Stimulated activated CD4-positive, alpha-beta T cell treated with anti-CD3 and anti-CD28 coated beads, TNF-alpha, amount 100 ng/mL, for 4 hours (primary cell): ENCODE measurements around the gene MTA3.

Experiments
- DNase-seq, 3 experiments: peaks; one replicate each; pipeline ENCODE4 v3.0.0-alpha.2; 2020; ENCODE audit warnings: low read depth in 3 of 3

MTA3 gene

DNA sequence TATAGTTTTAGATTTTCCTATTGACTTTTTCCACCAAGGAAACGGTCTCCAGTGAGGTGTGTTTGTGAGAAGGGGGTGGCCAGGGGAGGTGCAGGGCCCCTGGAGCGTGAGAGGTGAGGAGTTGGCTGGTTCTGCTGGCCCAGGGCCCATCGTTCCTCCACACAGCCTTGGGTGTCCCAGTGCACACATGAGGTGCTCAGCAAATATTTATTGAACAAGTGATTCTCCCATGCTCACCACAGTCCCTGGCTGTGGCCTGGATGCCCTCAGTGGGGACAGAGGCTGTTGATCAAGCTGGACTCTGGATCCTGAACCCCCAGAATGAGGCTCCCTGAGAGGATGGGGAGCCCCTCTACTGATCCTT lies 219.0 kb downstream of the MTA3 start:
- no peak for DNase-seq

DNA sequence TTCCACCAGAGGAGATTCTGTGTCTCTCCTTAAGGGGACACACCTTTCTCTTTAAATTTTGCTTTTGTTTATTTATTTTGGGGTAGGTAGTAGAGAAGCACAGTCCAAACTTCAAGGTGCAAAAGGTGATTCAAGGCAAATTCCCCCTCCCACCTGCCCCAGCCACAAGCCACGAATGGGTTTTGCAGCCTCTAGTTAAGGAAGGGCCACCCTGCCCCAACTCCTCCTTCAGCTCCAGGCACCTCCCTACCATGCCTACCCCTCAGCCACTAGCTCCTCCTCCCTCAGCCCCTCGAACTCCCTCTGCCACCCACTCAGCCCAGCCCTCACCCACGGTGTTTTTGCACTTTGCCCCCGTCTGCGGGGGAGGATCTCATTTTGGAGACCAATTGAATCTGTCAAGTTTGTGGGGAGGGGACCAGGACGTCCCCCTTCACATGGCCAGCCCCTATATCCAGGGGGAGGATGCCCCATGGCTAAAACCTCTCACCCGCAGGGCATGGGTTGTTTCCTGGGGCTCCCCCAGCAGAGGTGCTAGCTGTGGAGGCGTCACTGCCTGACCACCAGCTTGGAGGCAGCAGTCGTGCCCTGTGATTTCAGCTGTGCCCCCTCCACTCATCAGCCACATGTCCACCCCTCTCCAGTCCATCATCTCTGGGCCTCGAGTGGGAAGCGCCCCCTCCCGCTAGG lies 219.5 kb downstream of the MTA3 start:
- DNase-seq: no peak

DNA sequence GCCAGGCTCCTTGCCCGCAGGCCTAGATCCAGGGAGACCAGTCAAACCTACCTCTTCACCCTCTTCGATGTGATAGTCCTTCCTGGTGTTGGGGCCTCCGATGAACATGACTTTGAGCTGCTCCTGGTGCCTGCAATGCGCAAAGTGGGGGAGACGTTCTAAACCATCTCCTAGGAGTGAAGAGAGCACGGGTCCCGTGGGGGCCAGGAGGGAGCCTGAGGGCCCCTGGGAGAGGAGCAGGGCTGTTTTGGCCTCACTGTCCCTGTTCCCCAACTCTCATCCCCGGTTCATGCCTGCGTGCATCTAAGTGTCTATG lies 220.0 kb downstream of the MTA3 start:
- no peak for DNase-seq

DNA sequence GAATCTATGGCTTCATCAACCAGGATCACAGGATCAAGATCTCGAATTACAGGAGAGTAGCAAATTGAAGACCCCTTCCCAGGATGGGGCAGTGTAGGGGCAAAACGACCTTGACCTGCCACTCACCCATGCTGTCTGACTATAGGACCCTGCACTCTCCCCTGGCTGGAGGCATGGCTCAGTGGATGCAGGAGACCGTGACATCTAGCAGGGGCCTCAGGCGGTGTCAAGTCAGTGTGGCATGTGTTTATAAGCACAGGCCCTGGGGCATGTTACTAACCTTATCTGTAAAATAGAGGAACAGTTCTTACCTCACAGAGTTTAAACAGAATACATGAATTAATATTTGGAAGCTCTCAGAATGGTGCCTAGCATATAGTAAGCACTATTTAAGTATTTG lies 220.4 kb downstream of the MTA3 start:
- no peak for DNase-seq

DNA sequence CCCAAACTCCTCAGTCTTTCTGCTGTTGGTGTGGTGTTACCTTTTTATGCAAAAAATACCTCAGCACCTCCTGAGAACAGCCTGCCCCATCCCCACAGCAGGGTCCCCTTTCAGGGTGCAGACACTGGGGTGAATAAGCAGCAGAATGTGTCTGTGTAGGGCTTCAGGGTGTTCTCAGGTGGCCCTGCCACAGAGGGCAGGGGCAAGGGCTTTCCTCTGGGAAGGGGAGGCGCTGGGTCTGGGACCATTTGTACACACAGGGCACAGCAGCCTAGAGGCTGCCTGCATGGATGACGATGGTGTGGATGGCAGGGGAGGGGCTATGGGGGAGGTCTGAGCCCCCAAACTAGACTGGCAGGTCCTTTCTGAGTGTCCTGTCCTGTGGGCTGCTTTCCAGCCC lies 221.3 kb downstream of the MTA3 start:
- DNase-seq: no peak

DNA sequence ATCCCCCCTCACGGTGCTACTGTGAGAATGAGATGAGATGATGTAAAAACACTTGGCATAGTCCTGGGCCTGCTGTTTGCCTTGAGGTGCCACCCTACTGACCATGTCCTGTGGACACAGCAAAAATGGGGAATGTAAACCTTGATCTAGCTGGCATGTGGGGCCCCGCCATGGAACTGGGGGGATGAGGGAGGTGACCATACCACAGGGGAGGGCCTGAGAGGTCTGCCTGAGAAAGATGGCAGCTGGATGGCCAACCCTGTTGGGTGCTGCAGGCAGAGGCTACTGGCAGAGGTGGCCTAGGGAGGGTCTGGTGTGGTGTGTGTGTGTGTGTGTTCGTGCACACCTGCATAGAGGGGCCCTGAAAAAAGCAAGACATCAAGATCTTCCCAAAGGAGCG lies 223.2 kb downstream of the MTA3 start:
- DNase-seq: no peak

DNA sequence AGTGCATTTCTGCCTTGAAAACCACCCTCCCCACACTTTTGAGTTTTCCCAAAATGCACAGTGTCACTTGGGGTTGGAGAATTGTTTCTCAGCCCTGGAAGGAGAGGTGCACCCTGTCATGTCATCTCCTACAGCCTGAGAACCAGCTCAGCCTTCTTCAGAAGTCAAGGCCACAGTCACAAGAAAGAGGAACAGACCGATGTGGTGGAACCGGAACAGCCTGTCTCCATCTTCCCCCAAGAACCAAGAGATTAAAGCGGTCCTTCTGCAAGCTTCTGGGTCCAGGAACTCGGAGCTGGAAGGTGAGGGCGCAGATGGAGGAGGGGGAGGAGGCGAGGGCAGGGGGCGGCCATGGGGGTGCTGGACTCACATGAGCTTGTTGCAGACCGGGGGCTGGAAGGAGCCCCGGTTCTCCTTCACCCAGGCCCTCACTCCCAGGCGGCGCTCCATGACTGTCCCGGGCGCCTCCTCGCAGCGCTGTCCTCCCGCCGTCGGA lies 223.7 kb downstream of the MTA3 start:
- no peak for DNase-seq

DNA sequence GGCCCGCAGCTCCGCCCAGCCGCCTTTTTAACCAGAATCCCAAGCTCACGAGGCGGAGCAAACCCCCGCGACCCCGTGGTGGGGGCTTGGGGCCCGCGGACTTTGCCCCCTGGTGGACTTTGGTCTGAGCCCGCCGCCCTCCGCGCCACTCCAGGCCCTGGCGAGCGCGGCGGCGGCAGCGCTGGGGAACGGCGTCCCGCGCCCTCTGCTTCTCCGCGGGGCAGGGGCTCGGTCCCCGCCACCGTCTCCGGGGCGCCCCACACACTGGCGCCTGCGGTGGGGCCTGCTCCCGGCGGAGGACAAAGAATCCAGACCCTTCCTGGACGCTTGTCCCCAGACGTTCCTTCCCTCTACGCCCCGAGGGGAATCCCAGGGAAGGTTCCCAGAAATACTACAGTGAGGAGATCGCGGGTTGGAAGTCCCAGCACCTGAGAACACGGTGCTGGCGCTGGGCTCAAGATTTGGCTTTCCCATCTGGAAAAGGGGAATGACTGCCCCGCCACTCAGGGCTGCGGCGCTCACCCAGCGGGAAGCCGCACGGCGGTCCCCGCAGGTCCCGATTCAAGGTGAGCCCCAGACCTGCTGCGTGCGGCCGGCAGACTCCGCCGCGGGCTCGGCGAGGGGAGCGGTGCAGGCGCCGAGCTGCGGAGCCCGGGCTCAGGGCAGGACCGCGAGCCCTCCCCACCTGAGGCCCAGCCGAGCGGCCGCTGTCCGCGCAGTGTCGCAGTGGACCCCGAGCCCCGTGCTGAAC lies 224.3 kb downstream of the MTA3 start, which contains the start of gene HAAO:
Gene HAAO, minus strand, starts transcription at position 1 of the 751 bp plus-strand sequence. CDS start 47 bp downstream, outside the sequence.
- no peak for DNase-seq

DNA sequence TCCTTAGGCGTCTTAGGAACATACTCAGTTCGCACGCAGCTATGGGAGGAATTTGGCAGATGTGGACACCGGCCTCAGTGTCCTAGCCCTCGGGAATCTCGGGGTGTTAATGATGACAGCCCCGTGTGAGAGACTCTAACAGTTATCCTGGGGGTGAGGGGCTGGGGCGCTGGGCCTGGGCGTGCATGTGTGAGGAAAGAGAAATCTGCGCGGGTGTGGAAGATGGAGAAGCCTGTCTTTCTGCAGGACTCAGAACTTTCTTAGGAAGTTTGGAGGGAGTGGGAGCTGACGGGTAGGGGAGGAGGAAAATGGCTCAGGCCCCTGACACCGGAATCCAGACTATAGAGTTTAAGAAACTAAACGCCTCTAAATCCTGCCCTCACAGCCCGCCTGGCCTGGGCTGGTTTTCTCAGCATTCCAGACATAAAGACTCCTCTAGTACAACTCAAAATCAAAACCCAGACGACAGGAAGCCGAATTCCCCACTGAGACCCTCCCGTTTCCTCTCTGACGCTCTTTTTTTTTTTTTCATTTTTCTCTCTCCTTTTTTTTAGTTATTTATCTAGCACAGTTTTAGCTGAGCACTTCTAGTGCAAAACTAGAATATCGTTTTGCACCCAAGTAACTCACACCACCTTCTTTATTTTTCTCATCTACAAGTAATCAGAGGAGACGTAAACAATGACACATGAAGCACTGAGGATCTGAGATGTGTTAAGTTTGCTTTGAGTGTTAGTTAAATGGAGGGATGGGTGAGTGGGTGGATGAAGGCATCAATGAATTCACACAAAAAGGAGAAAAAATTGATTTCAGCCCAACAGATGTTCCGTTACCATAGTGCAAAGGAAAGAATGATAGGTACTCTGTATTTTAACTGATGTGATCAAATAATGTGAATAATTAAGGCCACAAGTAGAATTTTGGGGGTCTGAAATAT lies 225.2 kb downstream of the MTA3 start:
- DNase-seq: no peak

DNA sequence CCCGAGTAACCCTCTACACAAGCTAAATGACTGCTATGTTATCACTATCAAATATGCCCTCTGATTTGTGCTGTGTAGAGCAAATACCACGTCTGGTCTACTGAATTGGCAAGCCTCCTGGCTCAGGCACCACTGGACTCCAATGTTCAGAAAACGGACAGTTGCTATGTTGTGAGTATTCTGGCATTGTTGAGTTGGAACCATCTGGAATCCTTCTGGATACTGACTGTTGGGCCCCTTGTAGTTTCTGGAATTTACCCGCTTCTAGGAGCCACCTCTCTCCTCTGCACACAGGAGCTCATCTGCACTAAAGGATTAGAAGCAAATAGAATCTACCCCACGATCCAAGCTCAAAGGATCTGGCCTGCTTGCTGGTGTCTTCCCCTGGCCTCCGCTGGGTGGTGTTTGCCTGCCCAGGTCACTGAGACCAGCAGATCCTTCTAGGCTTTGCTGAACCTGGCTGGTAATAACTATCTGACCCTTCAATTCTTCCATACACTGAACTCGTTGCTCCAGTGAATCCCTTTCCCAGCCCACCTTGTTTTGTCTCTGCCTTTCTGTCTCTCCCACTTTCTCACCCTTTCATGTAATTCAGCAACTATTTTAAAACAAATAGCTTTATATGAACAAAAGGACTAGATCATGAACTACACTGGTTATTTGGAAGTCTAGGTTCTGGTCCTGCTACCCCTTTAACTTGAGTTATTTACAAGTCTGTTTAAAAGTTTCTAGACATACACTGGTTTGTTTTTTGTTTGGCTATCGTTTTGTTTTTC lies 226.0 kb downstream of the MTA3 start:
- DNase-seq: no peak

DNA sequence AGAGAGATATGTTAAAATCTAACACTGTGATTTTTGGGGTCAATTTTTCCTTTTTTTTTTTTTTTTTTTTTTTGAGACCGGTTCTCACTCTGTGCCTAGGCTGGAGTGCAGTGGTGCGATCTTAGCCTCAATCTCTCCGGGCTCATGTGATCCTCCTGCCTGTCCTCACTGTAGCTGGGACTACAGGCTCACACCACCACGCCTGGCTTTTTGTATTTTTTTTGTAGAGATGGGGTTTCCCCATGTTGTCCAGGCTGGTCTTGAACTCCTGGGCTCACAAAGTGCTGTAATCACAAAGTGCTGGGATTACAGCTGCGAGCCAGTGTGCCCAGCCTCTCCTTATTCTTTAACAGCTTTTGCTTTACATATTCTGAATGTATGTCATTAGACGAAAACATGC lies 226.8 kb downstream of the MTA3 start:
- DNase-seq: no peak

DNA sequence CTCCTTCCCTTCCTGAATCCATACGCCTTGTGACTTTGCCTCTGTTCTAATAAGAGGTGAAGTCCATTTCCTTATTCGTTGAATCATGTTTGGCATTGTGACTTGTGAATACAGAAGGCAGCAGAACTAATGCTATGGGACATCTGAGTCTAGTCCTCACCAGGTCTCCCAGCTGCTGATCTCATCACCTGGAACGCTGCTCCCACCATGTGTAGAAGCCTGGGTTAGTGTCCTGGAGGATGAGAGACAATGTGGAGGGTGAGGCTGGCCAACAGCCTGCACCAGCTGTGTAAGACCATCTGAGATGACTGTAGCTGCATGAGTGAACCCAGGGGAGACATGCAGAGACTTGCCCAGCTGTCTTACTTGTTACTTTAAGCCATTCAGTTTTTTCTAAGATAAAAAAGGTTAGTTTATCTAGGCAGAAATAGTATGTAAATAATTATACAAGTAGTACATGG lies 227.4 kb downstream of the MTA3 start:
- DNase-seq: no peak

DNA sequence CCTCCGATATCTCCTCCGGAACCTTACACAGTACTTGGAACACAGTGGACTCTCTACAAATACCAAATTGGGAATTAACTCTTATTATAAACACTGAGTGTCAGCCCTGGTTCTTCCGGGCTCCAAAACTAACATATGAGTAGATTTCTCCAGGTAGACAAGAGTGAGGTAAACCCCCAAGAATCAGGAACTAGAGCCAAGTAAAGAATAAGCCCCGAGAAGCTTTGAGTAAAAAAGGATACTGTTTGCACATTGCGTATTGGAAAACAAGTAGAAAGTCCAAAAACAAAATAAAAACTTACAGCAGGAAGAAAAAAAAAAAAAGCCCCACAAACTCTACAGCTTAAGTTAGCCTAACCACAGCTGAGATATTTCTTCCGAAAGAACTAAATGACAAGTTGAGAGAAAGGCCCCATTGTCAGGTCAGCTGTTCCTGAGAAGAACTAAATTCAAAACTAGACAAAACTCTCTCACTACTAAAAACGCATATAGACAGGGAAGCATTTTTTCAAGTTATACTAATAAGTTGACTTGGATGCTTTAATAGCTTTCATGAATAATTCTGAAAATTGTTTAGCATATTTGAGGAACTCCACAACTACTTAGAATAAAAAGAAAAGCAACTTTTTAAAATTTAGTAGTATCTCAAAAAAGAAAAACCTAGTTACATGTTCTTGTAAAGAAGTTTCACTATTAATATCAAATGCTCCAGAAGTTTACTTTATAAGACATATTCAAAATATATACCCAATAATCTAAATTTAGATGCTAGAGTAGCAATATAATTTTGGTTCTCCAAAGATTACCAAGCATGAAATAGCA lies 228.2 kb downstream of the MTA3 start:
- DNase-seq: no peak

DNA sequence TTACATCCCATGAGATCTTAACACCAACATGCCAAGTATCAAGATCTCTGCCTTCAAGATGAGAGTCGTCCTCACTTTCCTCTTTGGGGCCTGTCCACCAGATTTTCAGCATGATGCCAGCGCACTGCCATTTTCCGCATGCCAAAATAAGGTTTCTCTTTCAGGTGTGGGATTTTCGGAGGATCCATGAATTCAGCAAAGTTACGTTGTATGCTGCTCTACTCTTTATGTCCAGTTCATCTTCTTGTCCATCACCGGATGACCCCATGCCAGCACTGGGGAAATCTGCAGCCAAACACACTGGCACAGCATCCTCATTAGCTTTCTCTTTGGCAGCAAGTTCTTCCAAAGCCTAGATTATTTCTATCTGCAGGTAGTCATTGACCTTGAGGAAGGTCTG lies 228.8 kb downstream of the MTA3 start:
- no peak for DNase-seq

DNA sequence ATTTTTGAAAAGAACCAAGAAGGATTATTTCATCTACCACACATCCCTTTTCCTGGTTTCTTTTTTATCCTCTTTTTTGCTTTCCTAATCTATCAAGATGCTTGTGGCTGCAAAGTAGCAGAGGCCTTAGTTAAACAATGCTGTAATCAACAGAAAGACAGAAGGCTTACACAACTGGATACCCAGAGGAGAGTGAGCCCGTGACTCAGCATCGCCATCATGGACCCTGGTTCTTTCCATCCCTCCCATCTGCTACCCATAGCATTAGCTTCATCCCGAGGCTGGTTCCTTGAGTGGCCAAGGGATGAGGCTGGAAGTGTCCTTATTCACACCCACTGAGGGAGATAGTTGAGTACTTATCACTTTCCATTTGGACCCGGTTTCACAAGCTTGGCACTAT lies 231.4 kb downstream of the MTA3 start:
- no peak for DNase-seq

DNA sequence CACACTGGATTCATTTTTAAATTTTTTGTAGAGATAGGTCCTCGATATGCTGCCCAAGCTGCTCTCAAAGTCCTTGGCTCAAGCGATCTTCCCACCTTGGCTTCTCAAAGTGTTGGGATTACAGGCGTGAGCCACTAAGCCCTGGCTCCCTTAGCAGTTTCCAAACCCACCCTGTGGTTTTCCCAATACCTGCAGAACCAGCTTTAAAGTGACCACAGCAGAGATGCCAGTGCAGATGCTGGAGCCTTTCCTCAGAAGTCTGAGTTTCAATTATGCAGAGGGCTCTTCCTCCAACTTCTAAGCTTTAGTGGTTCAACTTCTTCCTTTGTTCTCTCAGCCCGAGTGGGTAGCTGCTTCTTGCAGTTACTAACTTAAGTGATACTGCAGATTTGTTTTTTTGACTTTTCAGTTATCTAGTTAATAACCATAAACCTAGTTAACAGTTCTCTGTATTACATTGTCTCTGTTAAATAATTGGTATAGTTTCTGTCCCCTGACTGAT lies 232.1 kb downstream of the MTA3 start:
- no peak for DNase-seq

DNA sequence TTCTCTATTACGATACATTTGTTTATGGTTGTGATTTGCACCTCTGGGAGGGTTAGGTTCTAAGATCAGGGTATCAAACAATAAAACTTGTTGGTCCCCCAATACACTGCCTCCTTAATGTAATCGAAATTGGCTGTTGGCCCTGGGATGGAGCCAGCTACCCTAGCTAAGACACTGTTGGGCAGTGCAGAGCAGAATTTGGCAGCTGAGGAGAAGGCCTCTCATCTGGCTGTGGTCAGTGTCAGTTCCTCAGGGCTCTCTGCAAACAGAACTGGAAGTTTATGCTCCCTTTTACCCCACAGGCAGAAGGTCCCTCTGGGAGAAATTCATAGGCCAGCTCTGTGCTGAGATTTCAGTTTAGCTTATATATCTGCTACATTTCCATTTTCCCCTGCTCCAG lies 232.5 kb downstream of the MTA3 start:
- DNase-seq: no peak

DNA sequence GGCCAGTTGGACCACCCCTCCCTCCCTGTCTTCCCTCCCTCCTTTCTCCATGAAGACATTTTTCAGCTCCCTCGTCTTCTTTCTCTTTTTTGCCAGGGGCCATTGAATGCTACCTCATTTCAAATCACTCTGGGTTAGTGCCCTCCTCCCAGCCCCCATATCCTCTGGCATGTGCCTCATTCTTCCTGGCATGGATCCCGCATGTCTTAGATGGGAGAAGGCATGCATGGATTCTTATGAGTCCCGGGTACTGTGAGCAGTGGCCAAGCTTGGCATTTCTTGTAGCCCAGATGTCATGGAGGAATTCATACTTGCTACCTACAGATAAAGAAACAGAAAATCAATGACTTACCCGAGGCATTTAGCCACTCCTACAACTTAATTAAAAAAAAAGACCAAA lies 232.9 kb downstream of the MTA3 start:
- no peak for DNase-seq

DNA sequence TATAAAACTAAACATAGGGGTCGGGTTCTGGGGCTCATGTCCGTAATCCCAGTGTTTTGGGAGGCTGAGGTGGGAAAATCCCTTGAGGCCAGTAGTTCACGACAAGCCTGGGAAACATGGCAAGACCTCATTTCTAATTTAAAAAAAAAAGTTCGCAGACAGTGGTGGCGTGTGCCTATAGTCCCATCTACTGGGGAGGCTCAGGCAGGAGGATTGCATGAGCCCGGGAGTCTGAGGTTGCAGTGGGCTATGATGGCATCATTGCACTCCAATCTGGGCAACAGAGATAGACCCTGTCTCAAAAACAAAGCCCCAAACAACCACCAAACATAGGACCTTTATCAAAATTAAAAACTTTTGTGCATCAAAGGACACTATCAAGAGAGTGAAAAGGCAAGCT lies 233.7 kb downstream of the MTA3 start:
- no peak for DNase-seq

DNA sequence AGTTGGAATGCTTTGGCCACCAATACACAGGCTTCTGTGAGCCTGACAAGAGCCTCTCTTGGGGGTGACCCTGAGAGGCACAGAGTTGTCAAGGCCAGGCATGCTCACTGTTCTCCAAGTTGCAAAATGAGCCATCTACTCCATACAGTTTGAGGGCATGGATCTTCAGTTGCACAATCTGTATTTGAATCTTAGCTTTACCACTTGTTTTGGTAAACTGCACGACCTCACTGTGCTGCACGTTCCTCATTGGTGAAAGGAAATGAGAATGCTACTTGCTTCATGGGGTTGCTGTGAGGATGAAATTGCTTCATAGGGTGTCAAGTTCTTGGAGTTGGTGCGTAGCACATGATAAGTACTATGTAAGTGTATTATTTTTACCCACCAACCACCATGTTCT lies 235.9 kb downstream of the MTA3 start:
- DNase-seq: no peak

DNA sequence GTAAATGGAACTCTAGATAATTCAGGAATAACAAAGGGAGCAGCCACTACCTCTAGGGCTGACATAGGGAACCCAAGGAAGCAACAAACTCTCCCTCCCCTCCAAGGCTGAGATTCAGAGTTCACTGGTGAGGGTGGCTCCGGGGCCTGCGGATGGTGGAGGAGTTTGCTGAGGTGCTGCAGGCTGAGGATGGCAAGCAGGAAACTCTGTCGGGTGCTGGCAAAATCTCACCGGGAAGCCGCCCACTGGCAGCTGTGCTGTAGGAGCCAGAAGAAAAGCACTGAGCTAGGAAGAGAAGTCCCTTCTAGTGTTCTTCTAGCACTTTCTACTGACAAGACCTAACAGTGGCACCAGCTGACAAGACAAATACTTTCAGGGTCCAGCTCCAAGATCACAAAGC lies 236.5 kb downstream of the MTA3 start:
- DNase-seq: no peak
